GM23338 (cell line): ENCODE results near the gene NSL1. TPM values are rescaled to one million over a fixed set of nuclear protein-coding genes. Genes with fewer than 3 reads are reported as not detected.

Source experiments
- ATAC-seq: fragments of 200-7000 bp; cut with Tn5 transposase; 3 replicates; pipeline ENCODE4 v1.9.1; 2020
- DNase-seq: peaks from one replicate; pipeline ENCODE4 v3.0.0-alpha.2; 2015; ENCODE audit warnings: low spot score
- H2AFZ ChIP-seq: fragments of 200-600 bp; sonication (generic); 2 replicates; pipeline ENCODE4 v1.8.0; 2016; ENCODE audit warnings: antibody characterized with exemption, mild to moderate bottlenecking, moderate library complexity
- H3F3A ChIP-seq: fragments of 200-600 bp; sonication (generic); replicated peaks from 2 replicates; pipeline ENCODE4 v1.8.0; 2017; ENCODE audit warnings: antibody characterized with exemption, mixed run types, low read depth
- H3K27ac ChIP-seq: fragments of 200-600 bp; sonication (generic); 2 replicates; pipeline ENCODE4 v1.6.1; 2016; ENCODE audit warnings: low read depth
- H3K27me3 ChIP-seq: fragments of 200-600 bp; sonication (generic); 2 replicates; pipeline ENCODE4 v1.8.0; 2016; ENCODE audit warnings: mild to moderate bottlenecking, mixed run types, moderate library complexity; ENCODE audit not compliant: insufficient read depth
- H3K36me3 ChIP-seq: fragments of 200-600 bp; sonication (generic); 2 replicates; pipeline ENCODE4 v1.8.0; 2016; ENCODE audit warnings: mild to moderate bottlenecking; ENCODE audit not compliant: insufficient read depth
- H3K4me1 ChIP-seq: fragments of 200-600 bp; sonication (generic); 2 replicates; pipeline ENCODE4 v1.8.0; 2016; ENCODE audit warnings: mild to moderate bottlenecking, moderate library complexity; ENCODE audit not compliant: insufficient read depth
- H3K4me2 ChIP-seq: fragments of 200-600 bp; sonication (generic); 2 replicates; pipeline ENCODE4 v1.7.1; 2017; ENCODE audit warnings: mixed run types
- H3K4me3 ChIP-seq: fragments of 200-600 bp; sonication (generic); 2 replicates; pipeline ENCODE4 v1.6.1; 2016; ENCODE audit warnings: mixed run types
- H3K79me2 ChIP-seq: fragments of 200-600 bp; sonication (generic); replicated peaks from 2 replicates; pipeline ENCODE4 v1.8.0; 2017; ENCODE audit warnings: mild to moderate bottlenecking; ENCODE audit not compliant: insufficient read depth
- H3K9me2 ChIP-seq: fragments of 200-600 bp; sonication (generic); 2 replicates; pipeline ENCODE4 v1.8.0; 2017; ENCODE audit not compliant: insufficient read depth
- H4K20me1 ChIP-seq: fragments of 200-600 bp; sonication (generic); replicated peaks from 2 replicates; pipeline ENCODE4 v1.8.0; 2017; ENCODE audit warnings: mild to moderate bottlenecking; ENCODE audit not compliant: insufficient read depth
- H3K27ac Mint-ChIP-seq: 2 replicates; pipeline ENCODE4 v1.8.0; 2020; ENCODE audit warnings: inconsistent platforms, mild to moderate bottlenecking, moderate library complexity, mixed read lengths
- H3K27me3 Mint-ChIP-seq: 3 replicates; pipeline ENCODE4 v1.8.0; 2022; ENCODE audit warnings: low read depth, mild to moderate bottlenecking, moderate library complexity, mixed read lengths, inconsistent platforms; ENCODE audit not compliant: insufficient read depth, poor library complexity
- H3K36me3 Mint-ChIP-seq: 3 replicates; pipeline ENCODE4 v1.8.0; 2021; ENCODE audit warnings: low read depth, mild to moderate bottlenecking, inconsistent platforms, moderate library complexity, mixed read lengths
- H3K4me1 Mint-ChIP-seq: 3 replicates; pipeline ENCODE4 v1.8.0; 2020; ENCODE audit warnings: mild to moderate bottlenecking, inconsistent platforms, mixed read lengths
- H3K4me3 Mint-ChIP-seq: 3 replicates; pipeline ENCODE4 v1.8.0; 2021; ENCODE audit warnings: moderate library complexity, mild to moderate bottlenecking, inconsistent platforms, mixed read lengths
- H3K9me3 Mint-ChIP-seq: 3 replicates; pipeline ENCODE4 v1.8.0; 2020; ENCODE audit warnings: moderate library complexity, mild to moderate bottlenecking, inconsistent platforms, mixed read lengths
- CREB1 ChIP-seq: fragments of 250-450 bp; sonication (Bioruptor Pico); IDR thresholded peaks from 2 replicates; pipeline ENCODE4 v1.5.0; 2020; ENCODE audit warnings: low read depth, mild to moderate bottlenecking, moderate library complexity
- EZH2 ChIP-seq: fragments of 200-600 bp; sonication (generic); IDR thresholded peaks from one replicate; pipeline ENCODE4 v1.8.0; 2017; ENCODE audit warnings: antibody characterized with exemption, mild to moderate bottlenecking, low read depth; ENCODE audit not compliant: unreplicated experiment
- EZH2phosphoT487 ChIP-seq: fragments of 200-600 bp; sonication (generic); IDR thresholded peaks from one replicate; pipeline ENCODE4 v1.8.1; 2018; ENCODE audit warnings: antibody characterized with exemption; ENCODE audit not compliant: unreplicated experiment
- JUNB ChIP-seq: IDR thresholded peaks from one replicate; pipeline ENCODE4 v1.6.1; 2016; ENCODE audit warnings: antibody characterized with exemption; ENCODE audit not compliant: unreplicated experiment
- NANOG ChIP-seq: IDR thresholded peaks from 2 replicates; pipeline ENCODE4 v1.6.1; 2016; ENCODE audit warnings: antibody characterized with exemption, borderline replicate concordance
- POLR2AphosphoS5 ChIP-seq: IDR thresholded peaks from 2 replicates; pipeline ENCODE4 v1.6.1; 2016; ENCODE audit warnings: antibody characterized with exemption, low read depth
- STAT1 ChIP-seq: IDR thresholded peaks from one replicate; pipeline ENCODE4 v1.6.1; 2016; ENCODE audit warnings: antibody characterized with exemption; ENCODE audit not compliant: unreplicated experiment
- ZNF114 ChIP-seq: fragments of 250-450 bp; sonication (Bioruptor Pico); IDR thresholded peaks from 2 replicates; pipeline ENCODE4 v1.5.0; 2020; ENCODE audit warnings: mild to moderate bottlenecking, moderate library complexity
- ZNF331 ChIP-seq: fragments of 250-450 bp; sonication (Bioruptor Pico); IDR thresholded peaks from 2 replicates; pipeline ENCODE4 v1.5.0; 2020; ENCODE audit warnings: low read depth, mild to moderate bottlenecking, moderate library complexity
- polyA plus RNA-seq: library from polyadenylated mRNA; unstranded; fragments of >200 nt; fragmentation: Nextera tagmentation; extraction: Ambion mirVana; gene quantifications from 2 replicates; pipeline ENCODE4 v1.2.1, GENCODE V29; 2016
- total RNA-seq: library from RNA; depleted of rRNA; stranded (reverse); fragments of >200 nt; shearing (Covaris generic); gene quantifications from 2 replicates; pipeline ENCODE4 v1.2.3, GENCODE V29; 2014
- TF ChIP-seq, protein P1 (sequence below): IDR thresholded peaks from one replicate; pipeline ENCODE4 v1.6.1; 2018; ENCODE audit warnings: antibody characterized with exemption; ENCODE audit not compliant: unreplicated experiment
- TF ChIP-seq, protein P2 (sequence below): IDR thresholded peaks from 2 replicates; pipeline ENCODE4 v1.6.1; 2016; ENCODE audit warnings: antibody characterized with exemption
- TF ChIP-seq, protein P3 (sequence below): fragments of 250-450 bp; sonication (Bioruptor Pico); IDR thresholded peaks from 2 replicates; pipeline ENCODE4 v1.5.0; 2020; ENCODE audit warnings: mild to moderate bottlenecking, moderate library complexity
- TF ChIP-seq, protein P4 (sequence below), 2 experiments: fragments of 200-600 bp in 1 of 2; sonication (generic) in 1 of 2; conservative IDR thresholded peaks; 2 replicates each; pipeline versions ENCODE4 v1.5.1 to v1.6.1; 2016 to 2017; ENCODE audit warnings: antibody characterized with exemption in 2 of 2, low read depth in 2 of 2, mild to moderate bottlenecking in 2 of 2, moderate library complexity in 1 of 2

Gene NSL1
- total and polyA plus RNA-seq, 2 experiments from 2014 or later, result 96.8 to 102 TPM

DNA sequence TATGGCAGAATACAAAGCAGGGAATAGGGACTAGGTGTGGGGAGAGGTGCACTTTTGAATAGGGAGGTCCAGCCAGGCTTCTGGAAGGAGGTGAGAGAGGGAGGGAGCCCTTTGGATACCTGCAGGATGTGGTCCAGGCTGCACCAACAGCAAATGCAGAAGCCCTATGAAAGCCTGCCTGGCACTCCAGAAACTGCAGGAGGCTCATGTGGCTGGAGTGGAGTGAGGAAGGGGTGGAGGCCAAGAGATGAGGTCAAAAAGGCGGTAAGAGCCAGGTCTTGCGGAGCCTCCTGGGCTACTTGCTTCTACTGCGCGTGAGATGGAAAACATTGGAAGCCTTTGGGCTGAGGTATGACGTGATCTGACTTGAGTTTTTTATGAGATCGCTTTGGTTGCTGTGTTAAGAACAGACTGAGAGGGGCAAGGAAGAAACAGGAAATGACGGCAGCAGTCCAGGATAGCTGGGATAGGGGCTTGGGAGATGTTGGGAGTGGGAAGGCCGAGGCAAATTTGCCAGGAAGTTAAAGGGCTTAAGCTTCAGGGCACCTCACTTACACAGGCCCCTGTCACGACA is 87.5 kb downstream of the NSL1 start:
- Histone ChIP-seq H2AFZ (peak overlapping the region; percentile 76; the same call in 1 of the 2 replicates), H3K36me3 (no peaks in the 10 kb centered on the region), H3F3A (0 out of 2 replicates have a peak, but pooled peaks cover 5% of the 10 kb centered on the region), H3K4me1 (peaks cover 9% of the 10 kb centered on the region; the same call in 1 of the 2 replicates), H3K79me2 (no peaks in the 10 kb centered on the region), H3K4me2 (no peak overlapping the region), H4K20me1 (no peaks in the 10 kb centered on the region; the same call in 1 of the 2 replicates), H3K4me3 (no peak overlapping the region), H3K9me2 (no peaks in the 10 kb centered on the region), H3K27ac (no peak overlapping the region), H3K27me3 (peaks cover 51% of the 10 kb centered on the region)
- H3K27ac Mint-ChIP-seq, result no peak overlapping the region
- H3K9me3 Mint-ChIP-seq, result no peaks in the 10 kb centered on the region
- H3K36me3 Mint-ChIP-seq, result no peaks in the 10 kb centered on the region
- no peak overlapping the region for H3K4me3 Mint-ChIP-seq
- no peak for ATAC-seq
- peak; percentile 19 for DNase-seq
- peaks cover 26% of the 10 kb centered on the region for H3K27me3 Mint-ChIP-seq
- H3K4me1 Mint-ChIP-seq, result peaks cover 10% of the 10 kb centered on the region
- TF ChIP-seq JUNB (no peak), NANOG (no peak), POLR2AphosphoS5 (no peak), STAT1 (no peak), EZH2 (no peak), ZNF114 (CRISPR knock-in tag) (no peak), EZH2phosphoT487 (no peak), ZNF331 (CRISPR knock-in tag) (no peak), CREB1 (CRISPR knock-in tag) (no peak)
- TF ChIP-seq, protein P1, sequence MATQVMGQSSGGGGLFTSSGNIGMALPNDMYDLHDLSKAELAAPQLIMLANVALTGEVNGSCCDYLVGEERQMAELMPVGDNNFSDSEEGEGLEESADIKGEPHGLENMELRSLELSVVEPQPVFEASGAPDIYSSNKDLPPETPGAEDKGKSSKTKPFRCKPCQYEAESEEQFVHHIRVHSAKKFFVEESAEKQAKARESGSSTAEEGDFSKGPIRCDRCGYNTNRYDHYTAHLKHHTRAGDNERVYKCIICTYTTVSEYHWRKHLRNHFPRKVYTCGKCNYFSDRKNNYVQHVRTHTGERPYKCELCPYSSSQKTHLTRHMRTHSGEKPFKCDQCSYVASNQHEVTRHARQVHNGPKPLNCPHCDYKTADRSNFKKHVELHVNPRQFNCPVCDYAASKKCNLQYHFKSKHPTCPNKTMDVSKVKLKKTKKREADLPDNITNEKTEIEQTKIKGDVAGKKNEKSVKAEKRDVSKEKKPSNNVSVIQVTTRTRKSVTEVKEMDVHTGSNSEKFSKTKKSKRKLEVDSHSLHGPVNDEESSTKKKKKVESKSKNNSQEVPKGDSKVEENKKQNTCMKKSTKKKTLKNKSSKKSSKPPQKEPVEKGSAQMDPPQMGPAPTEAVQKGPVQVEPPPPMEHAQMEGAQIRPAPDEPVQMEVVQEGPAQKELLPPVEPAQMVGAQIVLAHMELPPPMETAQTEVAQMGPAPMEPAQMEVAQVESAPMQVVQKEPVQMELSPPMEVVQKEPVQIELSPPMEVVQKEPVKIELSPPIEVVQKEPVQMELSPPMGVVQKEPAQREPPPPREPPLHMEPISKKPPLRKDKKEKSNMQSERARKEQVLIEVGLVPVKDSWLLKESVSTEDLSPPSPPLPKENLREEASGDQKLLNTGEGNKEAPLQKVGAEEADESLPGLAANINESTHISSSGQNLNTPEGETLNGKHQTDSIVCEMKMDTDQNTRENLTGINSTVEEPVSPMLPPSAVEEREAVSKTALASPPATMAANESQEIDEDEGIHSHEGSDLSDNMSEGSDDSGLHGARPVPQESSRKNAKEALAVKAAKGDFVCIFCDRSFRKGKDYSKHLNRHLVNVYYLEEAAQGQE, result no peak
- TF ChIP-seq, protein P2, sequence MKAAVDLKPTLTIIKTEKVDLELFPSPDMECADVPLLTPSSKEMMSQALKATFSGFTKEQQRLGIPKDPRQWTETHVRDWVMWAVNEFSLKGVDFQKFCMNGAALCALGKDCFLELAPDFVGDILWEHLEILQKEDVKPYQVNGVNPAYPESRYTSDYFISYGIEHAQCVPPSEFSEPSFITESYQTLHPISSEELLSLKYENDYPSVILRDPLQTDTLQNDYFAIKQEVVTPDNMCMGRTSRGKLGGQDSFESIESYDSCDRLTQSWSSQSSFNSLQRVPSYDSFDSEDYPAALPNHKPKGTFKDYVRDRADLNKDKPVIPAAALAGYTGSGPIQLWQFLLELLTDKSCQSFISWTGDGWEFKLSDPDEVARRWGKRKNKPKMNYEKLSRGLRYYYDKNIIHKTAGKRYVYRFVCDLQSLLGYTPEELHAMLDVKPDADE, result no peak
- TF ChIP-seq, protein P3, sequence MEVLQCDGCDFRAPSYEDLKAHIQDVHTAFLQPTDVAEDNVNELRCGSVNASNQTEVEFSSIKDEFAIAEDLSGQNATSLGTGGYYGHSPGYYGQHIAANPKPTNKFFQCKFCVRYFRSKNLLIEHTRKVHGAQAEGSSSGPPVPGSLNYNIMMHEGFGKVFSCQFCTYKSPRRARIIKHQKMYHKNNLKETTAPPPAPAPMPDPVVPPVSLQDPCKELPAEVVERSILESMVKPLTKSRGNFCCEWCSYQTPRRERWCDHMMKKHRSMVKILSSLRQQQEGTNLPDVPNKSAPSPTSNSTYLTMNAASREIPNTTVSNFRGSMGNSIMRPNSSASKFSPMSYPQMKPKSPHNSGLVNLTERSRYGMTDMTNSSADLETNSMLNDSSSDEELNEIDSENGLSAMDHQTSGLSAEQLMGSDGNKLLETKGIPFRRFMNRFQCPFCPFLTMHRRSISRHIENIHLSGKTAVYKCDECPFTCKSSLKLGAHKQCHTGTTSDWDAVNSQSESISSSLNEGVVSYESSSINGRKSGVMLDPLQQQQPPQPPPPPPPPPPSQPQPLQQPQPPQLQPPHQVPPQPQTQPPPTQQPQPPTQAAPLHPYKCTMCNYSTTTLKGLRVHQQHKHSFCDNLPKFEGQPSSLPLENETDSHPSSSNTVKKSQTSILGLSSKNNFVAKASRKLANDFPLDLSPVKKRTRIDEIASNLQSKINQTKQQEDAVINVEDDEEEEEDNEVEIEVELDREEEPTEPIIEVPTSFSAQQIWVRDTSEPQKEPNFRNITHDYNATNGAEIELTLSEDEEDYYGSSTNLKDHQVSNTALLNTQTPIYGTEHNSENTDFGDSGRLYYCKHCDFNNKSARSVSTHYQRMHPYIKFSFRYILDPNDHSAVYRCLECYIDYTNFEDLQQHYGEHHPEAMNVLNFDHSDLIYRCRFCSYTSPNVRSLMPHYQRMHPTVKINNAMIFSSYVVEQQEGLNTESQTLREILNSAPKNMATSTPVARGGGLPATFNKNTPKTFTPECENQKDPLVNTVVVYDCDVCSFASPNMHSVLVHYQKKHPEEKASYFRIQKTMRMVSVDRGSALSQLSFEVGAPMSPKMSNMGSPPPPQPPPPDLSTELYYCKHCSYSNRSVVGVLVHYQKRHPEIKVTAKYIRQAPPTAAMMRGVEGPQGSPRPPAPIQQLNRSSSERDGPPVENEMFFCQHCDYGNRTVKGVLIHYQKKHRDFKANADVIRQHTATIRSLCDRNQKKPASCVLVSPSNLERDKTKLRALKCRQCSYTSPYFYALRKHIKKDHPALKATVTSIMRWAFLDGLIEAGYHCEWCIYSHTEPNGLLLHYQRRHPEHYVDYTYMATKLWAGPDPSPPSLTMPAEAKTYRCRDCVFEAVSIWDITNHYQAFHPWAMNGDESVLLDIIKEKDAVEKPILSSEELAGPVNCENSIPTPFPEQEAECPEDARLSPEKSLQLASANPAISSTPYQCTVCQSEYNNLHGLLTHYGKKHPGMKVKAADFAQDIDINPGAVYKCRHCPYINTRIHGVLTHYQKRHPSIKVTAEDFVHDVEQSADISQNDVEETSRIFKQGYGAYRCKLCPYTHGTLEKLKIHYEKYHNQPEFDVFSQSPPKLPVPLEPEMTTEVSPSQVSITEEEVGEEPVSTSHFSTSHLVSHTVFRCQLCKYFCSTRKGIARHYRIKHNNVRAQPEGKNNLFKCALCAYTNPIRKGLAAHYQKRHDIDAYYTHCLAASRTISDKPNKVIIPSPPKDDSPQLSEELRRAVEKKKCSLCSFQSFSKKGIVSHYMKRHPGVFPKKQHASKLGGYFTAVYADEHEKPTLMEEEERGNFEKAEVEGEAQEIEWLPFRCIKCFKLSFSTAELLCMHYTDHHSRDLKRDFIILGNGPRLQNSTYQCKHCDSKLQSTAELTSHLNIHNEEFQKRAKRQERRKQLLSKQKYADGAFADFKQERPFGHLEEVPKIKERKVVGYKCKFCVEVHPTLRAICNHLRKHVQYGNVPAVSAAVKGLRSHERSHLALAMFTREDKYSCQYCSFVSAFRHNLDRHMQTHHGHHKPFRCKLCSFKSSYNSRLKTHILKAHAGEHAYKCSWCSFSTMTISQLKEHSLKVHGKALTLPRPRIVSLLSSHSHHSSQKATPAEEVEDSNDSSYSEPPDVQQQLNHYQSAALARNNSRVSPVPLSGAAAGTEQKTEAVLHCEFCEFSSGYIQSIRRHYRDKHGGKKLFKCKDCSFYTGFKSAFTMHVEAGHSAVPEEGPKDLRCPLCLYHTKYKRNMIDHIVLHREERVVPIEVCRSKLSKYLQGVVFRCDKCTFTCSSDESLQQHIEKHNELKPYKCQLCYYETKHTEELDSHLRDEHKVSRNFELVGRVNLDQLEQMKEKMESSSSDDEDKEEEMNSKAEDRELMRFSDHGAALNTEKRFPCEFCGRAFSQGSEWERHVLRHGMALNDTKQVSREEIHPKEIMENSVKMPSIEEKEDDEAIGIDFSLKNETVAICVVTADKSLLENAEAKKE (CRISPR knock-in tag), result no peak
- TF ChIP-seq, protein P4, sequence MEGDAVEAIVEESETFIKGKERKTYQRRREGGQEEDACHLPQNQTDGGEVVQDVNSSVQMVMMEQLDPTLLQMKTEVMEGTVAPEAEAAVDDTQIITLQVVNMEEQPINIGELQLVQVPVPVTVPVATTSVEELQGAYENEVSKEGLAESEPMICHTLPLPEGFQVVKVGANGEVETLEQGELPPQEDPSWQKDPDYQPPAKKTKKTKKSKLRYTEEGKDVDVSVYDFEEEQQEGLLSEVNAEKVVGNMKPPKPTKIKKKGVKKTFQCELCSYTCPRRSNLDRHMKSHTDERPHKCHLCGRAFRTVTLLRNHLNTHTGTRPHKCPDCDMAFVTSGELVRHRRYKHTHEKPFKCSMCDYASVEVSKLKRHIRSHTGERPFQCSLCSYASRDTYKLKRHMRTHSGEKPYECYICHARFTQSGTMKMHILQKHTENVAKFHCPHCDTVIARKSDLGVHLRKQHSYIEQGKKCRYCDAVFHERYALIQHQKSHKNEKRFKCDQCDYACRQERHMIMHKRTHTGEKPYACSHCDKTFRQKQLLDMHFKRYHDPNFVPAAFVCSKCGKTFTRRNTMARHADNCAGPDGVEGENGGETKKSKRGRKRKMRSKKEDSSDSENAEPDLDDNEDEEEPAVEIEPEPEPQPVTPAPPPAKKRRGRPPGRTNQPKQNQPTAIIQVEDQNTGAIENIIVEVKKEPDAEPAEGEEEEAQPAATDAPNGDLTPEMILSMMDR (conservative IDR thresholded peaks at IDR 0.05; ENCODE audit: low read depth in 2 of 2), result no peak
